Mesothelial cell of epicardium (in vitro differentiated cells): Measurements from ENCODE around the gene CLDN15. TPM values are rescaled to one million over a fixed set of nuclear protein-coding genes. Genes with fewer than 3 reads are reported as not detected.
"Not testable (repeated sequence)": the region's sequence is repeated elsewhere in the genome, so short reads cannot be mapped to it uniquely, and the experiment has no call there.

Experiments
- DNase-seq, 2 experiments: peaks; one replicate each; pipeline ENCODE4 v3.0.0; 2021; ENCODE audit warnings: low spot score in 2 of 2; ENCODE audit not compliant: unreplicated experiment in 2 of 2
- H3K27ac Mint-ChIP-seq: 2 replicates; pipeline ENCODE4 v1.8.0; 2021; ENCODE audit warnings: mixed read lengths
- H3K27me3 Mint-ChIP-seq: 2 replicates; pipeline ENCODE4 v1.8.0; 2021; ENCODE audit warnings: low read depth, mixed read lengths
- H3K36me3 Mint-ChIP-seq: 2 replicates; pipeline ENCODE4 v1.8.0; 2021; ENCODE audit warnings: mixed read lengths
- H3K4me1 Mint-ChIP-seq: 2 replicates; pipeline ENCODE4 v1.8.0; 2021; ENCODE audit warnings: mixed read lengths
- H3K4me3 Mint-ChIP-seq: 2 replicates; pipeline ENCODE4 v1.8.0; 2021; ENCODE audit warnings: mild to moderate bottlenecking, moderate library complexity, mixed read lengths
- H3K9me3 Mint-ChIP-seq: 2 replicates; pipeline ENCODE4 v1.8.0; 2021; ENCODE audit warnings: mixed read lengths
- total RNA-seq: library from RNA; stranded (reverse); gene quantifications from 3 replicates; pipeline ENCODE4 v1.2.1, GENCODE V29; 2021
- TF ChIP-seq, protein P1 (sequence below): fragments of 200-600 bp; sonication (generic); IDR thresholded peaks from one replicate; pipeline ENCODE4 v1.5.0; 2021; ENCODE audit warnings: antibody characterized with exemption; ENCODE audit not compliant: unreplicated experiment

Gene CLDN15
- total RNA-seq, 1 donor from 2014 or later: 19.5 TPM

DNA sequence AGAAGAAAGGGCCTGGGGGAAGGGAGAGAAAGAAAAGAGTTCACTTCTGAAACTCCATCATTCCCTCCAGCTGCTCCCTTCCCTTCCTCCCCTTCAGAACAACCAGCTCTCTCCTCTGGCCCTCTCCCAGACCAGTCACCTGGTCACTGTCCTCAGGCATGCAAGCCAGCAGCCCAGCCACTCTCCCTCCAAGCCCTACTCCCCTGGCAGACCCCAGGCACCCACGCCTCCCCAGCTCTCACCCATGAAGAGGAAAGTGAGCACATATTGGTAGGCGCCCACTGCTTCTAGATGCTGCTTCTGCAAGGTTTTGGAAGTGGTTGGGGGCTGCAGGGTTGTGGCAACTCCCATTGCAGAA is 37.1 kb downstream of the CLDN15 start:
- H3K4me1 Mint-ChIP-seq: peaks cover 2% of the 10 kb centered on the region
- H3K27ac Mint-ChIP-seq: no peak overlapping the region
- no peaks in the 10 kb centered on the region for H3K36me3 Mint-ChIP-seq
- TF ChIP-seq, protein P1, sequence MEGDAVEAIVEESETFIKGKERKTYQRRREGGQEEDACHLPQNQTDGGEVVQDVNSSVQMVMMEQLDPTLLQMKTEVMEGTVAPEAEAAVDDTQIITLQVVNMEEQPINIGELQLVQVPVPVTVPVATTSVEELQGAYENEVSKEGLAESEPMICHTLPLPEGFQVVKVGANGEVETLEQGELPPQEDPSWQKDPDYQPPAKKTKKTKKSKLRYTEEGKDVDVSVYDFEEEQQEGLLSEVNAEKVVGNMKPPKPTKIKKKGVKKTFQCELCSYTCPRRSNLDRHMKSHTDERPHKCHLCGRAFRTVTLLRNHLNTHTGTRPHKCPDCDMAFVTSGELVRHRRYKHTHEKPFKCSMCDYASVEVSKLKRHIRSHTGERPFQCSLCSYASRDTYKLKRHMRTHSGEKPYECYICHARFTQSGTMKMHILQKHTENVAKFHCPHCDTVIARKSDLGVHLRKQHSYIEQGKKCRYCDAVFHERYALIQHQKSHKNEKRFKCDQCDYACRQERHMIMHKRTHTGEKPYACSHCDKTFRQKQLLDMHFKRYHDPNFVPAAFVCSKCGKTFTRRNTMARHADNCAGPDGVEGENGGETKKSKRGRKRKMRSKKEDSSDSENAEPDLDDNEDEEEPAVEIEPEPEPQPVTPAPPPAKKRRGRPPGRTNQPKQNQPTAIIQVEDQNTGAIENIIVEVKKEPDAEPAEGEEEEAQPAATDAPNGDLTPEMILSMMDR: no peak
- DNase-seq: no peak
- H3K4me3 Mint-ChIP-seq: no peak overlapping the region
- peaks cover 56% of the 10 kb centered on the region for H3K27me3 Mint-ChIP-seq
- H3K9me3 Mint-ChIP-seq: no peaks in the 10 kb centered on the region

DNA sequence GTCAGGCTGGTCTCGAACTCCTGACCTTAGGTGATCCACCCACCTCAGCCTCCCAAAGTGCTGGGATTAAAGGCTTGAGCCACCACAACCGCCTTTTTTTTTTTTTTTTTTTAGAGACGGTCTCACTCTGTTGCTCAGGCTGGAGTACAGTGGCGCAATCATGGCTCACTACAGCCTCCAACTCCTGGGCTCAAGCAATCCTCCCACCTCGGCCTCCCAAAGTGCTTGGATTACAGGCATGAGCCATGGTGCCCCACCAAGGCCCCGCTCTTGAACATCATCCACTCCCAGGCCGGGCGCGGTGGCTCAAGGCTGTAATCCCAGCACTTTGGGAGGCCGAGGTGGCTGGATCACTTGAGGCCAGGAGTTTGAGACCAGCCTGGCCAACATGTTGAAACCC is 38.1 kb downstream of the CLDN15 start:
- not testable (repeated sequence) for H3K4me3 Mint-ChIP-seq, H3K36me3 Mint-ChIP-seq, H3K27ac Mint-ChIP-seq, H3K4me1 Mint-ChIP-seq, DNase-seq, H3K9me3 Mint-ChIP-seq
- H3K27me3 Mint-ChIP-seq: peaks cover 54% of the 10 kb centered on the region

DNA sequence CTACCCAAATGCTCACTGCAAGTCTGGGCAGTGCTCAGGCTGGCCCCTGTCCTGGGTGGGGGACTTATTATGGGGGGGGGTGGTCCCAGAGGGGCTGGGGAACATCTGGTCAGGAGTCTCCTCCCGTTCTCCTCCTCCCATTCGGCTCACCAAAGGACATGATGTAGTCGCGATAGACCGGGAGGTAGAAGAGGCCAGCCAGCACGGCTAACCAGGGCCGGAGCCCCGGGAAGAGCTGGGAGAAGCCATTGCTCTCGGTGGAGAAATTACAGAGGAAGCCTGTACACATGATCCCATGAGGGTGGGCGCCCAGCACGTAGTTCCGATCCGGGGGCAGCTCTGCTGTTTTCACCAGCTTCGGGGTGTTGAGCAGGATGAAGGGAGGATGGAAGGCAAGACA is 39.1 kb downstream of the CLDN15 start:
- Mint-ChIP-seq H3K9me3 (no peaks in the 10 kb centered on the region), H3K36me3 (no peaks in the 10 kb centered on the region), H3K27ac (no peak overlapping the region), H3K4me3 (no peak overlapping the region), H3K4me1 (peaks cover 2% of the 10 kb centered on the region), H3K27me3 (peaks cover 44% of the 10 kb centered on the region)
- TF ChIP-seq, protein P1: no peak
- DNase-seq: no peak

DNA sequence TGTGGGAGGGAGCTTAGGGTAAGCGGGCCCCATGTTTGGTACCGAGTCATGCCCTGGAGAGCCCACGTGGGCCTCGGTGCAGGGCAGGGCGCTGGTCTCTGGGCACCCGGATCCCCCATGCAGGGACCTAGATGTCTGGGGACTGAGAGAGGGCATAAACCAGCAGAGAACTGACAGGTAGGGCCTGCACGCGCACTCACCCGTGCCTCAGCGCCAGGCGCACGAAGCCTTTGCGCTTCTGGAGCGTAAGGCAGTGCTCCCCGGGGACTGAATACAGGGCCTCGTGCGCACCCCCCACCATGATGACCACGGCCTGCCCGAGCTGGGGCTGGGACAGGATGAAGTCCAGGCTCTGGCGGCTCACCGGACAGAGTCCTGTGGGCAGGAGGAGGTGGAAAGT is 39.6 kb downstream of the CLDN15 start:
- TF ChIP-seq, protein P1: no peak
- no peak overlapping the region for H3K27ac Mint-ChIP-seq
- no peaks in the 10 kb centered on the region for H3K36me3 Mint-ChIP-seq
- H3K9me3 Mint-ChIP-seq: no peaks in the 10 kb centered on the region
- peaks cover 2% of the 10 kb centered on the region for H3K4me1 Mint-ChIP-seq
- no peak for DNase-seq
- H3K27me3 Mint-ChIP-seq: peaks cover 39% of the 10 kb centered on the region
- H3K4me3 Mint-ChIP-seq: no peak overlapping the region

DNA sequence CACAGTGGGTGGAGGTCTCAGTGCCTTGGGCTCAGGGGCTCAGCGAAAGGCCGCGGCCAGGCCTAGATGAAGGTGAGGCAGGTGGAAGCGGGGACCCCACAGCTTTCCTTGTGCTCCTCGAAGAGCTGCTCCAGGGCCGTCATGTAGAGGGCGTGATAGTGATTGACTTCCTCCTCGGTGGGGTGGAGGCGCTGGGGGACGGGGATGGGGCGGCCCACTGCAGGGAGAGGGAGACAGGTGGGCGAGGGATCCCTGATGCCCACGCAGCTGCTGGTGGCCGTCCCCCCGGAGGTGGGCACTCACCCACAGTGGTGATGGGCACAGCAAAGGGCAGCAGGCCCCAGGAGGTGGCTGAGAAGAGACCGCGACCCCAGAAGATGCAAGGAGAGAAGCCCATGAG is 41.7 kb downstream of the CLDN15 start:
- DNase-seq: no peak
- TF ChIP-seq, protein P1: no peak
- Mint-ChIP-seq H3K36me3 (no peaks in the 10 kb centered on the region), H3K4me3 (no peak overlapping the region), H3K4me1 (peaks cover under 1% of the 10 kb centered on the region), H3K27me3 (peaks cover 23% of the 10 kb centered on the region), H3K9me3 (no peaks in the 10 kb centered on the region), H3K27ac (no peak overlapping the region)

DNA sequence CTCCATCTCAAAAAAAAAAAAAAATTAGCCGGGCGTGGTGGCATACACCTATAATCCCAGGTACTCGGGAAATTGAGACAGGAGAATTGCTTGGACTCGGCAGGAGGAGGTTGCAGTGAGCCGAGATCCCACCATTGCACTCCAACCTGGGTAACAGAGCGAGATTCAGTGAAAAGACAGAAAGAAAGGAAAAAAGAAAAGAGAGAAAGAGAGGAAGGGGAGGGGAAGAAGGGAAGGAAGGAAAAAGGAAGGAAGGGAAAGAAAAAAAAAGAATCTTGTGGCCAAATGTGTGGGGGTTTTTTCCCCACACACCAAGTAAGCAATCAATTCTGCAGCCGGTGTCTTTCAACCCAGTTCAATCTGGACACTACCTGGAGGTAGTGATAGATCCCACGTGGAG is 48.5 kb downstream of the CLDN15 start:
- no peaks in the 10 kb centered on the region for H3K4me1 Mint-ChIP-seq
- H3K27me3 Mint-ChIP-seq: peaks cover 26% of the 10 kb centered on the region
- H3K36me3 Mint-ChIP-seq: no peaks in the 10 kb centered on the region
- H3K4me3 Mint-ChIP-seq: no peak overlapping the region
- no peak for DNase-seq
- no peaks in the 10 kb centered on the region for H3K9me3 Mint-ChIP-seq
- H3K27ac Mint-ChIP-seq: no peak overlapping the region
- TF ChIP-seq, protein P1: no peak
